Activated T-helper 1 cell treated with Interleukin-2 at 50 U/mL for 16 hours (primary cell): ENCODE measurements around the gene TRPM2.
A peak's percentile ranks its signal among the peaks of the same experiment; 100 is the strongest.

Source experiments
- DNase-seq: peaks from one replicate; pipeline ENCODE4 v3.0.0-alpha.2; 2020; ENCODE audit warnings: low read depth

TRPM2 gene

DNA sequence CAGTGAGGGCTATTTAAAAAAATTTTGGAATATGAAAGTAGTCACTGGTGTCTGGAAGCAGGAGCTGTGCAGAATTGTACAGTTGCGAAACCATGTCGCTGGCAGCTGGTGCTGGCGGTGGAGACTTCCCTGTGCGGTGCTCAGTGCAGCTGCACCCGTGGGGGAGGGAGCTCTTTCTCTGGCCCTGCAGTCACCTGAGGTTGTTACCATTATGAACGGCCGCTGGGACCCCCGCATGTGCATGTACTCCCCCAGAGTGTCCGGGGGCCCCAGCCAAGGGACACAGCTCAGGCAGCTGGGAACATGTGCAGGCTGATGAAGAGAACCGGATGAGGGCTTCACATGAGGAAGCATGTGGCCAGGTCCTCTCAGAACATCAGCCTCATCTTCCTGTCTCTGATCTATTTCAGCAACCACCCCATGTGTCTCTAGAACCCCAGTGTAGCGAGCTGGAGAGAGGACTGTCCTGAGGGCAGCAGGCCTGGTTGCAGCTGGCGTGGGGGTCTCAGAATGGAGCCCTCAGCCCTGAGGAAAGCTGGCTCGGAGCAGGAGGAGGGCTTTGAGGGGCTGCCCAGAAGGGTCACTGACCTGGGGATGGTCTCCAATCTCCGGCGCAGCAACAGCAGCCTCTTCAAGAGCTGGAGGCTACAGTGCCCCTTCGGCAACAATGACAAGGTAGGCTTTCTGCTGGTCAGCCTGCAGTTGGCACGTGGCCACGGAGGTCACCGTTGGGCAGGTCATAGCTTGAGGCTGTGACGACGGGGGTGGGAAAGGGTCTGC, at the start of gene TRPM2:
TRPM2 (plus strand) TSS at position 431 of the 780 bp plus-strand sequence; CDS start at position 511, 80 bp downstream.
- DNase-seq: peak; percentile 20

DNA sequence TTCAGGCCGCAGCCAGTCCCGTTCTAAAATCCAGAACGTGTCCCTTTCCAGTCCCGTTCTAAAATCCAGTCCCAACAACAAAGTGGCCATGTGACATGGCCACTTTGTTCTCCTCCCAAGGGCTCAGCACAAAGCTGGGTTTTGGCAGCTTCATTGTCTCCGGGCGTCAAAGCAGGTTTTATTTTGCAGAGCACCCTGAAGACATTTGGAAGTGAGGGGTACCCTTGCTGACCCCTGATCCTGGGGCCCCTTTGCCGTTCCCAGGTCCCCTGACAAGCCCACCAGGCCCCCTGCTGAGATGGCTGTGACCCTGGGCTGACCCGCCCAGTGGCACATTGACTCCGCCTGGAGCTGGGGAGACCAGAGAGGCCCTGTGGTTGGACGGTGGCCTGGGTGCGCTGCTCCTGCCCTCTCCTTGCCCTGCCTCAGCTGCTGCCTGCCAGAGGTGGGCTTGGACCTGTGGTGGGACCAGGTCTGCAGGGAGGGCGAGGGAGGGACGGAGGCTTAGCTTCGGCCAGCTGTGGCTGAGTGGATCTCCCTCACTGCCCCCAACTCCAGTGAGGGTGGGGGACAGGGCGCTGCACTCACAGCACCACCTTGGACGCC, 49.3 kb upstream of the TRPM2 start:
- DNase-seq: no peak

DNA sequence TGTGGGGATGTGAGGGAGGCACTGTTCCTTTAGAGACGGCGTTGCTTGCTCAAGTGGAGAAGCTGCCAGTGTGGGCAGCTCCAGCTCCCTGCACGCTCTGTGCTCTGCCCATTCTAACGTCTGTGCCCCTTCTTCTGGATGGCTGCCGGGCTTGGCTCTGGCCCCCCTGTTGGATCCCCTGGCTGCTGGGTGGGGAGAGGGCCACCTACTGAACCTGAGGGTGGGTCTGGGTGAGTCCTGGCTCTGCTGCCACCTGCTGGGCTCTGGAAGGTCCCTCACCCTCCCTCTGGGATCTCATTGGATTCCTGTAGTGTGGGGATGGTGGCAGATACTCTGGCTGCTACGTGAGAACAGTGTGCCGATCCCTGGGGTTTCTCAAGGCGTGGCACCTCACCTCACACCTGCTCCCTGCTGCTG, 48.5 kb upstream of the TRPM2 start:
- DNase-seq: no peak

DNA sequence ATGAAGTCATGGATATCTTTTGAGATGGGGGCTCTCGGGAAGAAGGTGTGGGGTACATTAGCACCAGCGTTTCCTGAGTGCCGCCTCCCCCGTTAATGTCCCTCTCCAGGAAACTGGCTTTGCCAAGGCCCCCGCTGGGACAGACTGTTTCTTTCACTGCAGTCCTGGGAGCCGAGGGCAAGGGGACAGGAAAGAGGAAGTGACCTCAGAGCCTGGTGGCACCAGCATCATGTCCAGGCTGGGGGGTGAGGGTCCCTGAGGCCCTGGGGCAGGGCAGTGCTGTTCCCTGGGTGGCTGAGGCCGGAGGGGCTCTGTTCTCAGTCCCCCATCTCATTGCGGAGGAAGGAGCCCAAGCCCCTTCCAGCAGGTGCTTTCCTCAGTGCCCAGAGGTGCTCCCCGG, 47.7 kb upstream of the TRPM2 start:
- no peak for DNase-seq

DNA sequence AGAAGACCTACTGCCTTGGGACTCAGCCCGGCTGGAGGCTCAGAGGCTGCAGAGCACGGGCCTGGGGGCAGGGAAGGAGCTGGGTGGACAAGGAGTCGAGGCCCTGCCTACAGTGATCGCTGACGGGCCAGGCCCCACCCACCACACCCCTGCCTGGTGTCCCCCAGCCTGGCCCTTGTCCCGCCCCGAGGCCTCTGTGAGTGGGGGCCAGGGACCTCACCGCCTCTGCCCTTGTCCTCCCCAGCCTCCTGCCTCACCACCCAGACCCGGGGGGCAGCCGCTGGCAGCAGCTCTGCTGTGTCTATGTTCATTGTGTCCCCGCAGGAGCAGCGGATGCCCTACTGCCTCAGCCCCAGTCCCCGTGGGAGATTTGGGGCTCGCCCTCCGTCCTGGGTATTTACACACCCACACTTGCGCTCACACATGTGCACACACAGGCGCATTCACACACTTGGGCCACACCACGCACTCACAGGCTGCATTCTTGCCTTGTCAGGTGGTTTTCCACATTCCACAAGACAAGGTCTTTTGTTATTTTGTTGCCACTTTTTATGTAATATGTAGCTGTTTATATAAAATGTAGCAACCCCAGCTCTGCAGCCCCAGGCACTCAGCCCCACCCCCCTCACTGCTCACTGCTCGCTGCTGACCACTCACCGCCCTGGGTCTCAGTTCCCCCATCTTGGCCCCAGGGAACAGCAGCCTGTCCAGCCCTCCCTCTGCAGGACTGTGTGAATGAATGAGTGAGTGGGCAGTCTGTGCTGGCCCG, 46.3 kb upstream of the TRPM2 start:
- DNase-seq: no peak

DNA sequence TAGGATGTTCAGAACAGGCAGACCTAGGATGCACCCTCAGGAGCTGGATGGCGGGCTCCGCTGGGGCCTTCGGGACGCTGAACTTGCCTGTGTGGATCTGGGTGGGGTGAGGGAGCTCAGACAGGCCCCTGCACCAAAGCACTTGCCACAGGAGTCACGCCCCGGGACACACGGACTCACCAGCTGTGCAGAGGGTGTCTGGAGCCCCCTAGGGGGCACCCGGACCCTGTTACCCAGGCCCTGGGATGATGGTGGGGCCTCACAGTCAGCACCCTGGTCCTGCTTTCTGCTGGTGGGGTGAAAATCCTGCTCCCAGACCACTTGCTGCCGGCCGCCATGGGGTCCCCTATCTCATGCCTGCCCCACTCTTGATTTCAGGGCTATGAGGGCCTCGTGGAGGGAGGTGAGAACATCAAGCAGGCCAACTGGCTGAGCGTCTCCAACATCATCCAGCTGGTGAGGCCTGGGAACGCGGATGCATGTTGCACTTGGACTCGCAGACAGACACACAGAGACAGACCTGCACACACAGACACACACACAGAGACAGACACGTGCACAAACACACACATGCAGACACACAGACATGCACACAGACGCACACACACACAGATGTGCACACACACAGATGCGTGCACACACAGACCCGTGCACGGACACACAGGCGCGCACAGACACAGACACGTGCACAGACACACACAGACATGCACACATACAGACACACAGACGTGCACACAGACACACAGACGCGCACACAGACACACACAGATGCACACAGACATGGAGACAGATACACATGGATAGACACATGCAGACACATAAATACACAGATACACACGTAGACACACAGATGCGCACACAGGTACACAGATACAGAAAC, 42.6 kb upstream of the TRPM2 start:
- no peak for DNase-seq

DNA sequence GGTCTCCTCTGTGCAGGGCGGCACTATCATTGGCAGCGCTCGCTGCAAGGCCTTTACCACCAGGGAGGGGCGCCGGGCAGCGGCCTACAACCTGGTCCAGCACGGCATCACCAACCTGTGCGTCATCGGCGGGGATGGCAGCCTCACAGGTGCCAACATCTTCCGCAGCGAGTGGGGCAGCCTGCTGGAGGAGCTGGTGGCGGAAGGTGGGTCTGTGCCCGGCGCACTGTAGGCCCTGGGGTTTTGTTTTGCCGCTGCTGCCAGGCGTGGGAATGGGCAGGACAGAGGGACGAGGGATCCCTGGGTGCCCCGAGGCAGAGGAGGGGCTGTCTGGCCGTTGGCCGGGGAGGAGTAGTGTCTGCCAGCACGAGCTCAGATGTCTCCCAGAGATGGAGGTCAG, 41.3 kb upstream of the TRPM2 start:
- no peak for DNase-seq

DNA sequence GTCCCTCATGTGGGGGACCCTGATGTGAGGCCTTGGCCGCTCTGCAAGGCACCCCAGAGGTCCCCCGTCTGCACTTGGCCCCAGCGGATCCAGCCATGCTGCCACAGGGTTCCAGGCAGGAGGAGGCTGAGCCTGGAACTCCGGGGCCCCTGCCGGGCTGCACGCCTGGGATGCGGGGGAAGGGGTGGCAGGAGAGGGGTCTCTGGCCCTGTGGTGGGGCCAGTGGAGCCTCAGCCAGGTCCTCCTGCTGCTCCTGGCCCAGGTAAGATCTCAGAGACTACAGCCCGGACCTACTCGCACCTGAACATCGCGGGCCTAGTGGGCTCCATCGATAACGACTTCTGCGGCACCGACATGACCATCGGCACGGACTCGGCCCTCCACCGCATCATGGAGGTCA, 40.7 kb upstream of the TRPM2 start:
- no peak for DNase-seq

DNA sequence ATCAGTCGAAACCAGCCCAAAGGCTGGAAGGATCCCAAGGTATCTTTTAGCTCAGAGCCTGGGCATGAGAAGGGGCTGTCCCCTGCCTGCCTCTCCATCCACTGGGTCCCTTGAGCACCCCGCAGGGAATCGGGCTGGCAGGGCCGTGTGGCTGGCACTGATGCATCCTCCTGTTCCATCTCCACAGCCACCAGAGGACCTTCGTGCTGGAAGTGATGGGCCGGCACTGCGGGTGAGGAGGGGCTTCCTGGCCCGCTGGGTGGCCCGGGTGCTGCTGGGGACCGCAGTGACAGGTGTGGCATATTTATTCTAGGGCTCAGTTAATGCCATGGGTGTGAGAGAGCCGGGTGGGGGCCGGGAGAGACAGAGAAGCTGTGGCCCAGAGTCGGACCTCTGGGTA, 40.0 kb upstream of the TRPM2 start:
- no peak for DNase-seq

DNA sequence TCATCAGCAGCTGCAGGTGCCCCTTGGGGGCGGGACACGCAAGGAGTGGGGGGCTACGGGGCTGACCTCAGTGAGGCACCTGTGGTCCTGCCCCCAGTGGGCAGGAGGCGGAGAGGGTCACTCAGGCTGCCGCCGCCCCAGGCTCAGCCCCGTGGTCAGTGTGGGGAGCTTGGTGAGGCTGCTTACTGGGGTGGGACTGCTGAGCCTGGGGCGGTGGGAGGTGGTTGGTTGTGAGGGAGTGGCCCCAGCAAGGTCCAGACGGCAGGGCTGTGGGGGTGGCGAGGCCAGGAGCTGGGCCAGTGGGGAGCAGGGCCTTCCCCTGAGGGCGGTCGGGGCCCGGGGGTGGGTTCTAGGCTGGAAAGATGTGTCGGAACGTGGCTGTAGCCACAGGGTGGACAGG, 39.3 kb upstream of the TRPM2 start:
- no peak for DNase-seq

DNA sequence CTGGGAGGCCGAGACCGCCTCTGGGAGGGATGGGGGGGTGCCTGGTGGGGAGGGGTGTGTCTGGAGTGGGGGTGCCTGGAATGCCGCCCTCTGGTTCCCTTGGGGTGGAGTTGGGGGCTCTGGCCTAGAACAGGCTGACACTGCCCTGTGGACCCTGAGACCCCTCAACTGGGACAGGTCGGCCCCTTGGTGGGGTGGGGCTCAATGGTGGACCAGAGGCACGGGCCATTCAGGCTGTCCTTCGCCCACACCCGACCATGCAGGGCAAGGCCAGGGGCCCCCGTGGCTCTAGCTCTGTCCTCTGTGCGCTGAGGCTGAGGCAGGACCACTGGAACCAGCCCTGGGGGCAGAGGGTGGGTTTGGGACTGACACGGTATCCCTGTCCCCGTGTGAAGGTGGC, 38.9 kb upstream of the TRPM2 start:
- no peak for DNase-seq

DNA sequence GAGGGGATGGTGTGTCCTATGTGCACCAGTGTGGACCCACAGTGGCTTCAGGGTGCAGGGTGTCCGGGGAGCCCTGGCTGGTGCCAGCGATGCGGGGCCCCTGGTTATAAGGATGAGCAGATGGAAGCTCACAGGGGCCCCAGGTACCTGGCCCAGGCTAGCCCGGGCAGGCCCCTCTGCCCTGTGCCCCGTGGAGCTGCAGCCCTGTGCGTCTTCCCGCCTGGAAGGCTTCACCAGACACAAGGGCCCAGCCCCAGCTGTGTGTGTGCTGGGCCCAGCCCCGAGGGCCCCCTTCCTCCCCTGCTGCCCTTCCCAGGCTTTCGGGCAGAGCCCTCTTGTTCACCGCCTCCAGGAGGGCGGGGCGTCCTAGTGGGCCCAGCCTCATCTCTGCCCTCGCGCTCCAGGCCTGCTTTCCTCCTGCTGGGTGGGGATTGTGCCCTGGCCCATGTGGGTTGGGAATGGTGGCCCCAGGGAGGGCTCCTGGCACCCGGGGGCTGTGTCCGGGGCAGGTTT, 37.7 kb upstream of the TRPM2 start:
- DNase-seq: no peak

DNA sequence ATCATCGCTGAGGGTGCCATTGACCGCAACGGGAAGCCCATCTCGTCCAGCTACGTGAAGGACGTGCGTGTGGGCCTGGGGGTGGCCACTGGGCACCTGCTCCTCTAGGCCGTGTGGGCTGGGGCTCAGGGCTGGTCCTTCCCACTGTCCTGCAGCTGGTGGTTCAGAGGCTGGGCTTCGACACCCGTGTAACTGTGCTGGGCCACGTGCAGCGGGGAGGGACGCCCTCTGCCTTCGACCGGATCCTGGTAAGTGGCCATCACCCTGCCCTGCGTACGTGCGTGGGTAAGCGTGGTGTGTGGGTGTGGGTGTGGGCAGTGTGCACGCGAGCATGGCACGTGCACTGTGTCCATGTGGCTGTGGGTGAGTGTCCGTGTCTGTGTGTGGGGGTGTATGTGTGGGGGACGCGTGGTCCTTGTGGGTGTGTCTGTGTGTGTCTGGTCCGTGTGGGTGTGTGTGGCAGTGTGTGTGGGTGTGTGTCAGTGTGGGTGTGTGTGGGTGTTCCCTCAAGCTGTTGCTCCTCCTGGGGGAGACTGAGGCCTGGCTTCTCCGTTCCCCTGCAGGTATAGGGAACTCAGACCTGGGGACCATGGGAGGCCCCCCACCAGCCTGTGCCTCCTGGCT, 37.0 kb upstream of the TRPM2 start:
- no peak for DNase-seq

DNA sequence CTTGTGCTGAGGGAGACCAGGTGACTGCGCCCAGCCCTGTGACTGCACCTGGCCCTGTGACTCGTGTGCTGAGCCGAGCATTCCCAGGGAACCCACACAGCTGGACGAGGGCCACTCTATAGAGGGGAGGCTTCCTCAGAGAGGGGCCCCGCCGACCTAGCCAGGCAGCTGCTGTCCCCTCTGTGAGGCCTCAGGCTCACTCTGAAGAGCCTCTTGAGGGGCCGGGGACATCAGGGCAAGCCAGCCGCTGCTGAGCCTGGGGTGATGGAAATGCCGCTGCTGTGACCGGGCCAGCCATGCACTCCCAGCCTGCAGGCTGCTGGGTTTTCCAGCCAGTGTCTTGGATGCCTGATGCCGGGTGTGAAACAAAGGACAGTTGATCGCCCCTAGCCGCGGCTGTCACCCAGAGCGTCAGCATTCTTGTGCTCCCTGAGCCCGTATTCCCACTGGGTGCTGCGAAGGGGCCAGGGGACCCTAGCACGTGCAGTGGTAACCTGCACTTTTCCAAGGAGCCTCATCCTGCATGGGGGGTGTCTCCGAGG, 36.1 kb upstream of the TRPM2 start:
- no peak for DNase-seq

DNA sequence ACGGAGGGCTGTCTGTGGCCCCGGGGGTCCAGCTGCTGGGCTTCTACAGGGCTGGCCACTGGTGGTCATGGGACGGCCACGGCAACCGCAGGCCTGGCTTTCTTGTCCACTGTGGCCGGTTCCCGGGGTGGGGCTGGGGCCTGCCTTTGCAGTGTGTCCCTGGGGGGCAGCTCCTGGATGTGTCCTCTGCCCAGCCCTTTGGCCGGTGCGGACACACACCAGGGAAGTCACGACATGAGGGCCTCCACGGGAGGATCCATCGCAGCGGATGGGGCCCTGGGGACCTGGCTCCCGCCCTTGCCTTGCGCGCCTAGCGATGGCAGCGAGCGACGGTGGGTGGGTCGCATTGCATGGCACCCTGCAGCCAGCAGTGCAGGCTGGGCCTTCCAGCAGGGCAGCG, 35.5 kb upstream of the TRPM2 start:
- DNase-seq: no peak

DNA sequence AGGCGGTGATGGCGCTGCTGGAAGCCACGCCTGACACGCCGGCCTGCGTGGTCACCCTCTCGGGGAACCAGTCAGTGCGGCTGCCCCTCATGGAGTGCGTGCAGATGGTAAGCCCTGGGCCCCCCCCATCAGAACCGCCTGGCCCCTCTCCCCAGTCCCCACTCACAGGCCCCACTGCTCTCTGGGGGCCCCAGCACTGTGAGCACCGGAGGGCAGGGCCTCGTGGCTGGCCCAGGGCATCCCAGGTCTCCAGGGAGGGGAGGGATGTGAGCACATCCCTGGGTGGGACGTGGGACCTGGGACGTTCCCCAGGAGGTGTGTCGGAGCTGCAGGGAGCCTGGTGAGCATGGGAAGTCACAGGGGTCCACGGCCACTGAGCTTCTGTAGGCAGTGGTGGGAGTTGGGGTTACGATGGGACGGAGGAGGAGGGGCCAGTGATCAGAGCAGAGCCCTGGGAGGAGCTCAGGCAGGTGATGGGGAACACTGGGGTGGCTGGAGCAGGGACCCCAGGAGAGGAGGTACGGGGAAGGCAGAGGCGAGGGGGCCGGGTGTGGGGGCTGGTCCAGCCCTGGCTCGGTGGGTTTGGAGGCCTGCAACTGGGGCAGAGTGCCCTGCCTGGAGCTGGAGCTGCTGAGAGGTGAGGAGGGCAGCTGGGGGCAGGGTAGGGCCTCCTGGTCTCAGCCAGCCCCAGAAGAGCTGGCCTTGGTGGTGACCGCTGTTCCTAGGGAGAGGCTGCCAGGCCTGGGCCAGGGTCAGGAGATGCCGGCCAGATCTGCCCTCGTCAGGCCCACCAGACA, 34.7 kb upstream of the TRPM2 start:
- no peak for DNase-seq

DNA sequence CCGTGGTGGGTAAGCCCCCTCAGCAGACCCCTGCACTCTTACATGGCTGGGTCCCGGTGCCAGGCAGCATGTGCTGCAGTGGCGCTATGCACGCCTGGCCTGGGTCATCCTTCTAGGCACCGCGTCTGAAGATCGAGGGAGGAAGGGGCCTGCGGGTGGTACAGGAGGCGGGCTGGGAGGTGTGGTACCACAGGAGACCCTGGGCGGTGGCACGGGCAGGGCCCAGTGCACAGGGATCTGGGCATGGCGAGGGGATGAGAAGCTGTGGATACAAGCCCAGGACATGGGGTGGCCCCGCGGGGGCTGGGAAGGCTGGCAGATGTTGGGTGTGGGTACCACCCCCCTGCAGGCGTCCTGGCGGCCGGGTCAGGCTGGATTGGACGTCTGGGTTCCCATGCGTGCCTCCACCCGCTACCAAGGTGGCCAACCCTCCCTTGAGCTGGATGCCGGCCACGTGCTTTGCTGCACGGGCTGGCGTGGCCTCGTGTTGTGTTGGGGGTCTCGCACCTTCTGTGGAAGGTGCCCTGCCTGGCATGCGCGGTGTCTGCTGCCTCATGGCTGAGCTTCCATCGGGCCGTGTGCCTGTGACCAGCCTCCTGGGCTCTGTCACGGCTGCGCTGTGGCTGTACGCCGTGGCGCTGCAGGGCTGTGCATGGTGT, 33.9 kb upstream of the TRPM2 start:
- DNase-seq: no peak

DNA sequence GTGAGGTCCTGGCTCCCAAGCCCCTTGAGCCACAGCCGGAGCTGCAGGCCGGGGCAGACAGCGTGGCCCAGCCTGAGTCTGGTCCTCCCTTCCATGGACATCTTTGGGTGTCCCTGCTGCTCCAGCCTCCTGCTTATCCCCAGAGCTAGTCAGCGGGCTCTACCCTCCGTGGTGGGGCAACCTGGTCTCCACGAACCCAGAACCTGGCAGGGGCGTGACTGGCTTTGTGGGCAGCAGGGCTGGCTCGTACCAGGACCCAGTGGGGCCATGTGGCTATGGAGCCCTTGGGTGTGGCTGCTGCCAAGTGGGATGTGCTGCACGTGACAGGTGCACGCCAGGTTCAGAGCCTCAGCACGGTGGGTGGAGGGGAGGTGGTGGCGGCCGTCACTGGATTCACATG, 32.6 kb upstream of the TRPM2 start:
- DNase-seq: no peak

DNA sequence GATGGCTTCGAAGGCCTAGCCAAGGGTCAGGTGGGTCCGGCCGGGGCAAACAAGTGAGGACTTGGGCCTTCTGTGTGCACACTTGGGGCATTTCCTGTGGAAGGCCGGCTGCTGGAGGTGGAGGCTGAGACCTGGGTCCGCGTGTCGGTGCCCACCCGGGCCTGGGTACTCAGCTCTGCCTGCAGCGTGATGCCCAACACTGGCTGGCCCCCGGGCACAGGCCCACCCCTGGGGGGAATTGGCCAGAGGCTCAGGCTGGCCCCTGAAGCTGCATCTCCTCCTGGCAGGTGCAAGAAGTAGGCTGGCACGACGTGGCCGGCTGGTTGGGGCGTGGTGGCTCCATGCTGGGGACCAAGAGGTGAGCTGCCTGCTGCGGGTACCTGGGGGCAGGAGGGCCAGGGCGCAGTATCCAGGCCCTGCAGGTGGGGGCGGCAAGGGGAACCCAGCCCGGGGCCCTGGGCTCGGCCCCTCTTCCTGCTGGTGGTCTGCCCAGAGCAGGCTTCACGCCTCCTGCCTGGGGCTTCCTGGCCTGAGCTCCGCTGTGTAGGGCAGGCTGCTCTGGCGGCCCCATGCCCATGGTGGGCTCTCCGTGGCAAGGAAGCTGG, 31.5 kb upstream of the TRPM2 start:
- DNase-seq: no peak
